Activated naive CD4-positive, alpha-beta T cell treated with anti-CD3 and anti-CD28 coated beads, Interleukin-2, amount 50 U/mL, for 72 hours (primary cell): ENCODE measurements around the gene OIT3. TPM values are rescaled to one million over a fixed set of nuclear protein-coding genes. Genes with fewer than 3 reads are reported as not detected.
A peak's percentile ranks its signal among the peaks of the same experiment; 100 is the strongest.

ENCODE experiments used
- ATAC-seq, 2 donors: fragments of 150-1000 bp; cut with Tn5 transposase; 2 replicates each; pipeline ENCODE4 v1.10.0; 2021; ENCODE audit warnings: mild to moderate bottlenecking in 2 of 2, moderate library complexity in 2 of 2
- DNase-seq, 2 donors: peaks; one replicate each; pipeline ENCODE4 v3.0.0; 2021 to 2022; ENCODE audit warnings: low spot score in 2 of 2
- H3K27ac Mint-ChIP-seq, 2 donors: one replicate each; pipeline ENCODE4 v1.8.0; 2022; ENCODE audit warnings: mild to moderate bottlenecking in 2 of 2, mixed read lengths in 2 of 2
- H3K36me3 Mint-ChIP-seq, 2 donors: one replicate each; pipeline ENCODE4 v1.8.0; 2022; ENCODE audit warnings: mixed read lengths in 2 of 2
- H3K9me3 Mint-ChIP-seq, 2 donors: one replicate each; pipeline ENCODE4 v1.8.0; 2022; ENCODE audit warnings: mixed read lengths in 2 of 2
- total RNA-seq, 2 donors: library from RNA; stranded (reverse); gene quantifications; one replicate each; pipeline ENCODE4 v1.2.3, GENCODE V29; 2022

OIT3 gene
- total RNA-seq = not detected

DNA sequence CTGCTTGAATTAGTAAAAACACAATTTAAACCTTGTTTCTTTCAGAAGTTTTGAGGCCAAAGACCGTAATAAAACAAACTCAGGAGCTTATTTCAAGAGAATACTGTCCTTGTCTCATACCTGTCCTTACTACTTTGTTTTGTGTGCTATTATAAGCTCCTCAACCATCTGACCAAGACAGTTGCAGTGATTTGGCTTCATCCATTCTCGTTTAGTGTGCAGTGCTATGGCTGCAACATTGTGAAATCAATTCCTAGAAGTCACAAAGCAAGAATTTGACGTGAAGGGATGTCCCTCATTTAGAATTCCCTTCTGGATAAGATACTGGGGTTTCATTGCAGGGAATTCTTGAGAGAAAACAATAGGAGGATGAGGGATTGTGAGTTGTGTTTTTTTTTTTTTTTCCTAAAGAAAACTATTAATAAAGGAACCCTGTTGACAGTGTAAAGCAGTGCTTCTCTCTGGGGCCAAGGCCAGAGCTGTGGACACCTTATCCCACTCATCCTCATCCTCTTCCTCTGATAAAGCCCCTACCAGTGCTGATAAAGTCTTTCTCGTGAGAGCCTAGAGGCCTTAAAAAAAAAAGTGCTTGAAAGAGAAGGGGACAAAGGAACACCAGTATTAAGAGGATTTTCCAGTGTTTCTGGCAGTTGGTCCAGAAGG is at the start of gene OIT3:
Gene OIT3 (plus strand): TSS at position 604 of the 663 bp plus-strand sequence. CDS start 60 bp downstream, outside the sequence.
- ATAC-seq (no peak), DNase-seq (no peak)
- Mint-ChIP-seq H3K9me3 (peaks cover 0 to 5% of the 10 kb centered on the region in 2 donors), H3K36me3 (peaks cover 6 to 8% of the 10 kb centered on the region in 2 donors), H3K27ac (no peak within 1 kb of the TSS)

DNA sequence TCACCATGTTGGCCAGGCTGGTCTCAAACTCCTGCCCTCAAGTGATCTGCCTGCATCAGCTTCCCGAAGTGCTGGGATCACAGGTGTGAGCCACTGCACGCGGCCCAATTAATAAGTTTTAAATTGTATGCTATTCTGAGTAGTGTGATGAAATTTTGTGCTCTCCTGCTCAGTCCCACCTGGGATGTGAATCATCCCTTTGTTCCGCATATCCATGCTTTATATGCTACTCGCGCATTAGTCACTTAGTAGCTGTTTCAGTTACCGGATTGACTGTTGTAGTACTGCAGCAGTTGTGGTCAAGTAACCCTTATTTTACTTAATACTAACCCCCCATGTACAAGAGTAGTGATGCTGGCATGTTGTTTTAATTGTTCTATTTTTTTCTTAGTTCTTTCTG is 47.3 kb upstream of the OIT3 start:
- DNase-seq = peak in 1 of 2 donors; percentile 6
- Mint-ChIP-seq H3K9me3 (peaks cover 0 to 2% of the 10 kb centered on the region in 2 donors), H3K27ac (no peak overlapping the region), H3K36me3 (peaks cover 0 to 4% of the 10 kb centered on the region in 2 donors)
- ATAC-seq = peak; percentile 89 to 98

DNA sequence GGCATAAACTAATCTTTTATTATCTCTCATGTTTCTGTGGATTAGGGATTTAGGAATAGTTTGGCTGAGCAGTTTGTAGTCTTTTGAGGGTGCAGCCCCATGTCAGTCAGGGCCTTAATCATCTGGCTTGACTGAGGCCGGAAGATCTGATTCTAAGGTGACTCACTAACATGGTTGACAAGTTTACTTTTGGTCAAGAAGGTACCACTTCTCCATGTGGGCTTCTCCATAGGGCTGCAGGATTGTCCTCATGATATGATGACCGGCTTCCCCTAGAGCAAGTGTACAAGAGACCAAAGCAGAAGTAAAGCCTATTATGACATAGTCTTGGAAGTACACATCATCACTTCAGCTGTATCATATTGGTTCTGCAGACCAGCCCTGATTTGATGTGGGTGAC is 45.9 kb upstream of the OIT3 start:
- no peak for DNase-seq
- peak in 1 of 2 donors; percentile 50 for ATAC-seq
- Mint-ChIP-seq H3K36me3 (peaks cover 0 to 4% of the 10 kb centered on the region in 2 donors), H3K27ac (no peak overlapping the region), H3K9me3 (peaks cover 0 to 6% of the 10 kb centered on the region in 2 donors)

DNA sequence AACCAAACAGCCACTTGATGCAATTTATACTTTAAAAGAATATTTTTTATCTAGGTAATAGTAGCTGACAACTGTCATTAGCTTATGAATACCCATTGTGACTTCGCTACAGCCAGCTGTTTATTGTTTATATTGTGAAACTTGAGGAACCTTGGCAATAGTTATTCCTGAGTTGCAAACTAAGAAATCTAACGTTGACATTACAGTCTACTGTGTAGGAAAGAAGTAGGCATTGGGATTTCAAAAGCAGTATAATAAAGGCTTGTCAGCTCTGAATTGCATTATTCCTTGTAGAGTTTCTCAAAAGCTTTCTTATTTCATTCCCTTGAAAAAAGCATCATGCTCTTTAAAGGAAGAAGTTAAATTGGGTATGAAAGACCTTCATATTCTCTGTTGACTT is 42.7 kb upstream of the OIT3 start:
- Mint-ChIP-seq H3K9me3 (peaks cover 0 to 6% of the 10 kb centered on the region in 2 donors), H3K27ac (no peak overlapping the region), H3K36me3 (peaks cover 0 to 4% of the 10 kb centered on the region in 2 donors)
- no peak for DNase-seq
- no peak for ATAC-seq

DNA sequence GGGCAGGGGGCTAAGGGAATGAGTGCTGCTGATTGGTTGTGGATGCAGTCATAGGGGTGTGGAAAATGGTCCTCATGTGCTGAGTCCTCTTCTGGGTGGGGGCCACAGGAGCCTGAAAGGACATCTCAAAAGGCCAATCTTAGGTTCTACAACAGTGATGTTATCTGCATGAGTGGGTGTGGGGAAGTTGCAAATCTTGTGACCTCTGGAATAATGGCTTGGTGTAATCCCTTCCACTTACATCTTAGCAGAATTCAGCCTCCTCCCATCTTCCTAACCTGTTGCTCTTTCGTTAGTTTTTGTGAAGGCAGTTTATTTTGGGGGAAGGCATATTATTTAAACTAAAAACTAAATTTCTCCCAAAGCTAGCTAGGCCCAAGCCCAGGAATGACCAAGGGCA is 42.0 kb upstream of the OIT3 start:
- Mint-ChIP-seq H3K36me3 (peaks cover 0 to 4% of the 10 kb centered on the region in 2 donors), H3K27ac (no peak overlapping the region), H3K9me3 (peaks cover 0 to 6% of the 10 kb centered on the region in 2 donors)
- DNase-seq = no peak
- no peak for ATAC-seq

DNA sequence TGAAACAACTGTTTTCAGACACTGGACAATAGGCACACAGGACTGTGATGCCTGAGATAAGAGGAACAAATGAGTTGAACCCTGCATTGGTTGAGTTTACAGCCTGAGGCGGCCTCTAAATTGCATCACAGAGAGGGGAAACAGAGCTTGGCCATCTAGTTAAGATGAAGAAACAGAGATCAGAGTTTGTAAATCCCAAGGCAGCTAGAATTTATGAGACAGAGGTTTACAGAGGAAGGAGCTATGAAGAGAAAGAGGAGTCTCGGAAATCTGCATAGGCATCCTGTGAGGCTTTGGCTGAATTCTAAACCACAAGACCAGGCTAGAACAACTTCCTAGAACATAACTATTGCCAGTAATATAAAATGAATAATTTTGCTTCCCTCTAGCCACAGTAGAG is 41.0 kb upstream of the OIT3 start:
- ATAC-seq (no peak), DNase-seq (no peak)
- Mint-ChIP-seq H3K9me3 (peaks cover 0 to 6% of the 10 kb centered on the region in 2 donors), H3K27ac (no peak overlapping the region), H3K36me3 (peaks cover 0 to 4% of the 10 kb centered on the region in 2 donors)

DNA sequence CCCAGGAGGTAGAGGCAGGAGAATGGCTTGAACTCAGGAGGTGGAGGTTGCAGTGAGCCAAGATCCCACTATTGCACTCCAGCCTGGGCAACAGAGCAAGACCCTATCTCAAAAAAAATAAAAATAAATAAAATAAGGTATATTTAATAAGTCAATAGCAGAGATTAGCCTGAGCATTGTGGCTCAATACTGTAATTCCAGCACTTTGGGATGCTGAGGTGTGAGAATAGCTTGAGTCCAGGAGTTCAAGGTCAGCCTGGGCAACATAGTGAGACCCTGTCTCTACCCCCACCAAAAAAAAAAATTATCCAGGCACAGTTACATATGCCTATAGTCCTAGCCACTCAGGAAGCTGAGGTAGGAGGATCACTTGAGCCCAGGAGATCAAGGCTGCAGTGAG is 38.4 kb upstream of the OIT3 start:
- Mint-ChIP-seq H3K27ac (no peak overlapping the region), H3K36me3 (no peaks in the 10 kb centered on the region), H3K9me3 (peaks cover 0 to 6% of the 10 kb centered on the region in 2 donors)
- ATAC-seq (no peak), DNase-seq (no peak)

DNA sequence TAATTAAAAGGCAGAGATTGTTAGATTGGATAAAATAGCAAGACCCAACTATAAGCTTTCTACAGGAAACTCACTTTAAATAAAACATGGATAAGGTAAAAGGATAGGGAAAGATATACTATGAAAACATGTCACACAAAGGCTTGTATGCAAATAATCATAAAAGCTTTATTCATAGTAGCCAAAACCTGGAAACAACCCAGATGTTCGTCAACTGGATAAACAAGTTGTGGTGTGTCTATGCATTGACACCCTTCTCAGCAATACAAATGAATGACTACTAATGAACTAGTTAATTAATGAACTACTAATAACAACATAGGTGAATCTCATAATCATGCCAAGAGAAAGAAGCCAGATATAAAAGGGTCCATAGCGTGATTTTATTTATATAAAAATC is 37.7 kb upstream of the OIT3 start:
- no peak overlapping the region for H3K27ac Mint-ChIP-seq
- peaks cover 0 to 6% of the 10 kb centered on the region in 2 donors for H3K9me3 Mint-ChIP-seq
- no peak for DNase-seq
- no peaks in the 10 kb centered on the region for H3K36me3 Mint-ChIP-seq
- no peak for ATAC-seq

DNA sequence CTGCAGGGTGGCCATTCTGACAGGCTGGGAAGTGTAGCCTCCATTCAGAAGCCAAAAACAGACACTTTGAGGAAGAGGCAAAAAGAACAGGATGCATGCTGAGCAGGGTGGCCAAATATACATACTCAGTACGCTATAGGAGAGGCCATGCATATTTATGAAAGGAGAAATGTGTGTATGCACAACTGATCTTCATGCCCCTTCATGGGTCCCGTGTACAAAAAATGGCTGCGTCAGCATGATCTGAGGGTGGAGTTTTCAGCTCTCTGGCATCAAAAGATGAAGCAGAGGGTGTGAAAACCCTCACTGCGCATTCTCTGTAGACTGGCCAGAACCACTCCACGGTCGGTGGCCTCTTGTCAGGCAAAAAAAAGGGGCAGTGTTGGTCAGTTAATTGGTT is 35.5 kb upstream of the OIT3 start:
- no peaks in the 10 kb centered on the region for H3K9me3 Mint-ChIP-seq
- no peak overlapping the region for H3K27ac Mint-ChIP-seq
- no peak for DNase-seq
- H3K36me3 Mint-ChIP-seq = no peaks in the 10 kb centered on the region
- no peak for ATAC-seq

DNA sequence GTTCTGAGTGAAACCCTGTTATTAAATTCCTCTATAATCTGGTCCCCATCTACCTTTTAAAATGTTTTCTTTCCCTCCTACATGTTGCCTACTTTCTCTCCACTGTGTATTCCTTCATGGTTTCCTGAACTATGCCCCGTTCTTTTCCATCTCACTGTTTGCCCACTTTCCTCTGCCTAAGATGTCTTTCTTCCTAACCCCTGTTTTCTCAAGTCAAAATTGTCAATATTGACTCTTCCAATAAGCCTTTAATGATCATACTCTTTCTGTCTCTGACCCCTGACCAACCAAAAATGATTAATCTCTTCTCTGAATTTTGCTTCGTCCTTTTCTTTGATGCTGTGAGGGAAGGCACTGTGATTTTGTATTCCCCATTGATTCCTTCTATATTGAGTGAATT is 30.6 kb upstream of the OIT3 start:
- H3K9me3 Mint-ChIP-seq = no peaks in the 10 kb centered on the region
- H3K27ac Mint-ChIP-seq = no peak overlapping the region
- H3K36me3 Mint-ChIP-seq = no peaks in the 10 kb centered on the region
- no peak for ATAC-seq
- DNase-seq = no peak

DNA sequence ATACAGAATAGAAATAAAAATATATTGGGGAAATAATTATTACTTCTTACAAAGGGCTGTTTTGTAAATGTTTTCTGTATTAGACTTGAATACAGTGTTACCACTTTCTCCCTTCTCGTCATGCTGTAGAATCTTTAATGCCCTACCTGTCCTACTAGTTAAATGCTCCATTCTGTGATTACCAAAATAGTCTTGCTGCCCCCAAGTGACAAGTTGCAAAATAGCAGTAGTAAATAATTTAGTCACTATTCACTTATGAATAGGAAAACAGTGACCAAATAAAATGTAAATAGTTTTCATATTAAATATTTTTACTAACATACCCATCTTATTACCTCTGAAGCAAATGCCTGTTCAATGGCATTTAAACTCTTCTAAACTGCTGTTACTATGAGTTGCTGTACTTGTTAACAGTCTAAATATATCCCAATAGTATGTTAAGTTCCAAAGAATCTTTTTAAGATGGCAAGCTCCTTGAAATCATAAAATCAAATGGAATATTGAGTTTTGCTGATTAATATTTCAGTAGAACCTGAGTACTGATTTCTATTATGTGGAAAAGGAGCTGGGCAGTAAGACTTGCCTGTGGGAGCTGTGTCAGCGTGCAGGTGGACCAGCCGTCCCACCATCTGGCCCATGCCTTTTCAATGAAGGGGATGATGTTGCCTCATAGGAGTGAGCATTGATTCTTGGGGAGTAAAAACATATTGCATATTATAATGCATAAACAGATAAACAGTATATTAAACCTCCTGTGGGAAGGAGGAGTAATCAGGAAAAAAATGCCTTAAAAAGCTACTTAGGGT is 18.1 kb upstream of the OIT3 start:
- Mint-ChIP-seq H3K9me3 (peaks cover 0 to 4% of the 10 kb centered on the region in 2 donors), H3K27ac (no peak overlapping the region), H3K36me3 (peaks cover 0 to 15% of the 10 kb centered on the region in 2 donors)
- DNase-seq (no peak), ATAC-seq (no peak)

DNA sequence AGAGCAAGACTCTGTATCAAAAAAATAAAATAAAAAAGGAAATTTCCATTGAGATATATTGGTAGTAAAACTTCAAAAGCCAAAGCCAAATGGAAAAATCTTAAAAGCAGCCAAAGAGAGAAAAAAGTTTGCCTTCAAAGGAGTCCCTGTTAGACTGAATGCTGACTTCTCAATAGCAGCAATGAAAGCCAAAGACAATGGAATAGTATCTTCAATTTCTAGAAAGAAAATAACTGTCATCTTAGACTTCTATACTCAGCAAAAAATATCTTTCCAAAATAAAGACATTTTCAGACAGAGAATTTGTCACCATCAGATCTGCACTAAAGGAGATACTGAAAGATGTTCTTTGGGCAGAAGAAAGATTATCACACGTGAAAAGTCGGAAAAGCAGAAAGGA is 14.3 kb upstream of the OIT3 start:
- no peak for ATAC-seq
- DNase-seq = no peak
- H3K9me3 Mint-ChIP-seq = peaks cover 0 to 10% of the 10 kb centered on the region in 2 donors
- peaks cover 10 to 27% of the 10 kb centered on the region in 2 donors for H3K36me3 Mint-ChIP-seq
- H3K27ac Mint-ChIP-seq = no peak overlapping the region

DNA sequence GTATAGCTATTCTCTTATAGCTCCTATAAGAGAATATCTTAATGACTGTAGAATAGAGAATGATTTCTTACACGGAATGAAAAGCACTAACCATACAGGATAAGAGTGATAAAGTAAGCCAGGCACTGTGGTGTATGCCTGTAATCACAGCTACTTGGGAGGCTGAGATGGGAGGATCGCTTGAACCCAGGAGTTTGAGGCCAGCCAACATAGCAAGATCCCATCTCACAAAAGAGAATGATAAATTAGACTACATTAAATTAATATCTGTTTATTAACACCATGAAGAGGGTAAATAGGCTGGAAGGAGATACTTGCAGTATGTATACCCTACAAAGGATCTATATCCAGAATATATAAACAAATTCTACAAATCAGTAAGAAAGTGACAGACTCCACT is 12.2 kb upstream of the OIT3 start:
- H3K27ac Mint-ChIP-seq = no peak overlapping the region
- peaks cover 0 to 10% of the 10 kb centered on the region in 2 donors for H3K9me3 Mint-ChIP-seq
- peaks cover 10 to 32% of the 10 kb centered on the region in 2 donors for H3K36me3 Mint-ChIP-seq
- ATAC-seq = no peak
- DNase-seq = no peak

DNA sequence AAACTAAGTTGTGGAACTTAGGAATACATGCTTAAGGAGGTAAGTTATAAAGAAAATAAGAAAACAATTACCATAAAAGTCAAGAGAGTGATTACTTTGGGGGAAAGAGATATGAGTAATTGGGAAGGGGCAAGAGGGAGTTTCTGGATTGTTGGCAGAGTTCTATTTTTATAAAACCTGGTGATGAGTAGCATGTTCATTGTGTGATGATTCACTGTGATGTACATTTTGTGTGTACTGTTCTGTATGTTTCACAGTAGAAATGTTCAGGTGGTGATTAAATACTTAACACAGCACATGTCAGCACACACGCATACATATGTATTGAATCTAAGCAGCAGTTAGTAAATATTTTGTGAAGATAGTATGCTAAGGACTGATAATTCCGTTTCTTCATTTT is 9.7 kb upstream of the OIT3 start:
- Mint-ChIP-seq H3K27ac (no peak overlapping the region), H3K36me3 (peaks cover 23 to 45% of the 10 kb centered on the region in 2 donors), H3K9me3 (peaks cover 6 to 7% of the 10 kb centered on the region in 2 donors)
- ATAC-seq = no peak
- DNase-seq = no peak

DNA sequence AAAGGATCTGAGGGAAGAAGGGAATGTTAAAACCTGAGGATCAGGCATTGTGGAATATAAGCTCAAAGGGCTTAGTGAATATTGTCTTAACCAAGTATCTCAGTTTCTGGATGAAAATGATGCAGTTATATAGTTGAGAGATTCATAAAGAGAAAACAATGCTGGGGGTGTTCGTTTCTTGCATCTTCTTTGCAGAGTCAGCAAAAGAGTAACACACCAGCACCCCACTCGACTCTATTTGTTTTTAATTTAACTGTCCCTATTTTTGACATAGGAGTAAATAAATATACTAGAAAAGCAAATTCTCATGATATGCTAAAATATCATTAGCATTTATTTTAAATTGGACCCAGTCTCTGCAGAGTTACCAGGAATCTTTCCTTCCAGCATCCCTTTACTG is 7.6 kb upstream of the OIT3 start:
- Mint-ChIP-seq H3K36me3 (peaks cover 25 to 34% of the 10 kb centered on the region in 2 donors), H3K9me3 (peaks cover 6 to 7% of the 10 kb centered on the region in 2 donors), H3K27ac (no peak overlapping the region)
- DNase-seq = no peak
- ATAC-seq = no peak

DNA sequence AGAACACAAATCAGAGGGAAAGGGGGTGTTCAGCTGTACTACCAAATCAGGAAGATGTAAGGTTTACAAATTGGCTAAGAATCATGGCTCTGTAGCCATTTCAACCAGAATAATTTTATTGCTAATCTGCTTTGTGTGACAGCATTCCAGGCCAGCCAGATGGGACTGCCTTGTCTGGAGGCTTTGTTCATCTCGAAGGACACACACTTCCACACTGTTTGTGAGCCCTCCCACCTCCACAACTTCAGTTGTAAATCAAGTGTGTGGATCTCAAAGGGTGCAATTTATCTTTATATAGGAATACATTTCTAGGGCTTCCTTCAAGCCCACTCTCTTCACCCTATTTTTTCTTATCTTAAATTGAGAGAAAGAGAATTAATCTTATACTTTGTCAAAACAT is 6.9 kb upstream of the OIT3 start:
- no peak for DNase-seq
- H3K36me3 Mint-ChIP-seq = peaks cover 23 to 34% of the 10 kb centered on the region in 2 donors
- no peak for ATAC-seq
- H3K27ac Mint-ChIP-seq = peak overlapping the region in 1 of 2 donors; percentile 84
- peaks cover 6% of the 10 kb centered on the region in 2 donors for H3K9me3 Mint-ChIP-seq

DNA sequence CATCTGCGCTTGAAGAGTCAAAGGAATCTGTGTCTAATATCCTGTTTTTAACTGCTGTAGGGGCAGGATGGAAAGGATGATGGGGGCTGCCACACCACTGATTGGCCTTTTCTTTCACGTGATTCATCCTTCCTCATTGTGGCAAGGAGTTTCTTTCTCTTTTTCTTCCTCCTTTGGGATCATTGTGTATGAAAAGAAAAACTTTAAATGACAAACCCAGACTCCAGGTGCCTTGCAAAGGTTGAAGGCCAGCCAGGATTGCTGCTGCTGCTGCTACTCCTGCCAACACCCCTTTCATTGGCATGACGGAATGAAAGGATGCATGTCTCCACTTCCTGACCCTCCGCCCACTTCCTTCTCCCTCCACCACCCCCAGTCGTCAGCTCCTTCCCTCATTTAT is 6.5 kb upstream of the OIT3 start:
- H3K36me3 Mint-ChIP-seq = peaks cover 20 to 33% of the 10 kb centered on the region in 2 donors
- ATAC-seq (peak in 1 of 2 donors; percentile 71), DNase-seq (no peak)
- H3K27ac Mint-ChIP-seq = peak overlapping the region in 1 of 2 donors; percentile 84
- H3K9me3 Mint-ChIP-seq = peaks cover 2 to 6% of the 10 kb centered on the region in 2 donors
